Measurements from ENCODE around the gene SGCE. TPM values are rescaled to one million over a fixed set of nuclear protein-coding genes. Genes with fewer than 3 reads are reported as not detected.

Gene SGCE
- total and polyA plus RNA-seq, 2 donors, result 23.7 to 27.9 TPM

DNA sequence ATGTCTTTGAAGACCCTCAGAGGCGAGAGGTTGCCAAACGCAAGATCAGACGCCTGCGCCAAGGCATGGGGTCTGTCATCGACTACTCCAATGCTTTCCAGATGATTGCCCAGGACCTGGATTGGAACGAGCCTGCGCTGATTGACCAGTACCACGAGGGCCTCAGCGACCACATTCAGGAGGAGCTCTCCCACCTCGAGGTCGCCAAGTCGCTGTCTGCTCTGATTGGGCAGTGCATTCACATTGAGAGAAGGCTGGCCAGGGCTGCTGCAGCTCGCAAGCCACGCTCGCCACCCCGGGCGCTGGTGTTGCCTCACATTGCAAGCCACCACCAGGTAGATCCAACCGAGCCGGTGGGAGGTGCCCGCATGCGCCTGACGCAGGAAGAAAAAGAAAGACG, 8.1 kb upstream of the SGCE start:
- Histone ChIP-seq H3K27me3 (ENCODE audit: control insufficient read depth in 2 of 2, insufficient read depth in 1 of 2, low read length in 1 of 2) (no peaks in the 10 kb centered on the region), H3K27ac (ENCODE audit: low read depth in 1 of 2, low read length in 1 of 2) (no peak overlapping the region), H3K36me3 (ENCODE audit: control insufficient read depth in 2 of 2, insufficient read depth in 2 of 2, low read length in 1 of 2) (no peaks in the 10 kb centered on the region), H3K4me3 (ENCODE audit: low read length in 2 of 2) (no peak overlapping the region), H3K9me3 (ENCODE audit: control insufficient read depth in 2 of 2, insufficient read depth in 1 of 2, low read length in 1 of 2) (peaks cover 0 to 16% of the 10 kb centered on the region in 2 donors), H3K4me1 (ENCODE audit: control insufficient read depth in 2 of 2, insufficient read depth in 2 of 2, low read length in 2 of 2) (no peaks in the 10 kb centered on the region)
- DNase-seq (ENCODE audit: low read depth in 6 of 9, low spot score in 9 of 9), result no peak
- WGBS, result 98% methylated on average over 23 of the region's 23 CpGs

DNA sequence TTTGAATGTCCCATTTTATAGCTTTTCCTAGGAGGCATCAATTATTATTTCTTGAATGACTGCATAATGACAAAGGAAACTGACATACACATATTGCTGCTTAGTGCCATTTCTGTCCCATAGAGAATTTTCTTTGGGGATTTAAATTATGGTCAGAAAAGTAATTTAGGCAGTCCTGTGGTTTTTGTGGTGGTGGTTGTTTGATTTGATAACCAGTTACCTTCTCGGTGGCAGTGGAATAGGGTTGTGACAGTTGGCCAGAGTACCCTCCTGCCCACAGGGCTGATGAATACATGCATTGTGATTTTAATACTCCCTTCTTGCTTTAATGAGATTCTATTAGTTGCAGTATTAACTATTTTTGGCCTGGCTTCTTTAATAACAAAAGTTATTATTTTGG, 6.6 kb upstream of the SGCE start:
- Histone ChIP-seq H3K4me3 (ENCODE audit: low read length in 2 of 2) (no peak overlapping the region), H3K27ac (ENCODE audit: low read depth in 1 of 2, low read length in 1 of 2) (no peak overlapping the region), H3K9me3 (ENCODE audit: control insufficient read depth in 2 of 2, insufficient read depth in 1 of 2, low read length in 1 of 2) (peaks cover 0 to 24% of the 10 kb centered on the region in 2 donors), H3K36me3 (ENCODE audit: control insufficient read depth in 2 of 2, insufficient read depth in 2 of 2, low read length in 1 of 2) (no peaks in the 10 kb centered on the region), H3K4me1 (ENCODE audit: control insufficient read depth in 2 of 2, insufficient read depth in 2 of 2, low read length in 2 of 2) (no peaks in the 10 kb centered on the region), H3K27me3 (ENCODE audit: control insufficient read depth in 2 of 2, insufficient read depth in 1 of 2, low read length in 1 of 2) (no peaks in the 10 kb centered on the region)
- 6% methylated on average over 1 of the region's 1 CpG for WGBS
- DNase-seq (ENCODE audit: low read depth in 6 of 9, low spot score in 9 of 9), result no peak

DNA sequence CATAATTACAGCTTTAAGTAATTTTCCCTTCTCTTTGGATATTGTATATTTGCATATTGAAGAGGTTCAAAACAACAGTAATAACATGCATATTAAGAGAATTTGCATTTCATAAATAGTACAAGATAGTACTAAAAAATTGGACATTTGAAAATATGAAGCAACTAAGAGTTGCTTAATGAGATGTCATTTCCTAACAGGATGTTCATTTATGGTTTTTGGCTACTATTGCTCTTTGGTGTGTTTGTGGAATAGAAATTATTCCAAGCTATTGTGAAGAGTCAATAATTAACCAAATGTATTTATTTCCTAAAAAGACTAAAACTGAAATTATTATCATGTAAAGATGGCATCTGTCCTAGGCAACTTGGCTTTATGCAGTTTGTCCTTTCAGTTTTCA, 4.1 kb upstream of the SGCE start:
- no peak overlapping the region for H3K4me3 ChIP-seq (ENCODE audit: low read length in 2 of 2)
- H3K27ac ChIP-seq (ENCODE audit: low read depth in 1 of 2, low read length in 1 of 2), result no peak overlapping the region
- no peaks in the 10 kb centered on the region for H3K36me3 ChIP-seq (ENCODE audit: control insufficient read depth in 2 of 2, insufficient read depth in 2 of 2, low read length in 1 of 2)
- peaks cover 15 to 24% of the 10 kb centered on the region in 2 donors for H3K27me3 ChIP-seq (ENCODE audit: control insufficient read depth in 2 of 2, insufficient read depth in 1 of 2, low read length in 1 of 2)
- H3K9me3 ChIP-seq (ENCODE audit: control insufficient read depth in 2 of 2, insufficient read depth in 1 of 2, low read length in 1 of 2), result peaks cover 0 to 30% of the 10 kb centered on the region in 2 donors
- DNase-seq (ENCODE audit: low read depth in 6 of 9, low spot score in 9 of 9), result no peak
- peaks cover 0 to 23% of the 10 kb centered on the region in 2 donors for H3K4me1 ChIP-seq (ENCODE audit: control insufficient read depth in 2 of 2, insufficient read depth in 2 of 2, low read length in 2 of 2)

- H3K9me3 ChIP-seq (ENCODE audit: control insufficient read depth in 2 of 2, insufficient read depth in 1 of 2, low read length in 1 of 2), result peaks cover 0 to 20% of the 10 kb centered on the region in 2 donors
- H3K27ac ChIP-seq (ENCODE audit: low read depth in 1 of 2, low read length in 1 of 2), result no peak overlapping the region
- no peaks in the 10 kb centered on the region for H3K36me3 ChIP-seq (ENCODE audit: control insufficient read depth in 2 of 2, insufficient read depth in 2 of 2, low read length in 1 of 2)
- peaks cover 17 to 36% of the 10 kb centered on the region in 2 donors for H3K27me3 ChIP-seq (ENCODE audit: control insufficient read depth in 2 of 2, insufficient read depth in 1 of 2, low read length in 1 of 2)
- no peak overlapping the region for H3K4me3 ChIP-seq (ENCODE audit: low read length in 2 of 2)
- DNase-seq (ENCODE audit: low read depth in 6 of 9, low spot score in 9 of 9), result no peak
- WGBS, result 91% methylated on average over 2 of the region's 2 CpGs
- H3K4me1 ChIP-seq (ENCODE audit: control insufficient read depth in 2 of 2, insufficient read depth in 2 of 2, low read length in 2 of 2), result peaks cover 0 to 25% of the 10 kb centered on the region in 2 donors
Measured at GRCh38 chr7:94658826-94659225, 2.9 kb upstream of the SGCE start.

DNA sequence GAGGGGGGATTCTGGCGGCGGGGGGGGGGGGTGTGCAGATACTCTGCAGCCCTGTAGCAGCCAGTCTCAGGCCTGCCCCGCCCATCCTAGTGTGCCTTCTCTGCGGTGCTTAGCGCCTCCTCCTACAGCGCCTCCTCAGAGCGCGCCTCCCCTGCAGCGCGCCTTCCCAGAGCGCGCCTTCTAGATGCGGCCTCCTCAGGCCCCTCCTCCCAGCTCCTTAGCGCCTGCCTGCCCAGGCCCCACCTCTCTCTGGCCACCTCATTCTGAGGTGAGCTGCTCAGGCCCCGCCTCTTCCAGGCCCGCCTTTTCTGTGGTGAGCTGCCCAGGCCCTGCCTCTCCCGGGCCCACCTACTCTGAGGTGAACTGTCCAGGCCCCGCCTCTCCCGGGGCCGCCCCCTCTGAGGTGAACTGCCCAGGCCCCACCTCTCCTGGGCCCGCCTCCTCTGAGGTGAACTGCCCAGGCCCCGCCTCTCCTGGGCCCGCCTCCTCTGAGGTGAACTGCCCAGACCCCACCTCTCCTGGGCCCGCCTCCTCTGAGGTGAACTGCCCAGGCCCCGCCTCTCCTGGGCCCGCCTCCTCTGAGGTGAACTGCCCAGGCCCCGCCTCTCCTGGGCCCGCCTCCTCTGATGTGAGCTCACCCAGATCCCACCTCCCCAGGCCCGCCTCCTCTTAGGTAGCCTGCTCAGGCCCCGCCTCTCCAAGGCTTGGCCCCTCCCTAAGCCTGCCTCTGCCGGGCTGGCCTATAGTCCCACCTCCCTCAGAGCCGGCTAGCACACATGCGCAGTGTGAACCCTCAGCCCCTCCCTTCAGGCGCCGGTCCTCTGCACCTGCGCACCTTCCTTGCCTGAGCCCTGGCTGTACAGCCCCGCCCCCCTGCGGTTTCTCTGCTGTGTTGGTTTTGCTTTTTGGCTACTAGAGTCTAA, 2.1 kb upstream of the SGCE start:
- Histone ChIP-seq H3K4me1 (ENCODE audit: control insufficient read depth in 2 of 2, insufficient read depth in 2 of 2, low read length in 2 of 2) (peaks cover 0 to 25% of the 10 kb centered on the region in 2 donors), H3K9me3 (ENCODE audit: control insufficient read depth in 2 of 2, insufficient read depth in 1 of 2, low read length in 1 of 2) (peaks cover 0 to 20% of the 10 kb centered on the region in 2 donors), H3K4me3 (ENCODE audit: low read length in 2 of 2) (peak overlapping the region; percentile 14 to 43), H3K27me3 (ENCODE audit: control insufficient read depth in 2 of 2, insufficient read depth in 1 of 2, low read length in 1 of 2) (peaks cover 17 to 43% of the 10 kb centered on the region in 2 donors), H3K36me3 (ENCODE audit: control insufficient read depth in 2 of 2, insufficient read depth in 2 of 2, low read length in 1 of 2) (no peaks in the 10 kb centered on the region), H3K27ac (ENCODE audit: low read depth in 1 of 2, low read length in 1 of 2) (peak overlapping the region in 1 of 2 donors; percentile 72)
- DNase-seq (ENCODE audit: low read depth in 6 of 9, low spot score in 9 of 9), result peak; percentile 80 to 96 (median 88)
- 50% methylated on average over 38 of the region's 38 CpGs for WGBS

GRCh38 chr7:94656925-94657731, 1.2 kb upstream of the SGCE start:
- peak overlapping the region; percentile 8 to 43 for H3K4me3 ChIP-seq (ENCODE audit: low read length in 2 of 2)
- H3K27ac ChIP-seq (ENCODE audit: low read depth in 1 of 2, low read length in 1 of 2), result peak overlapping the region in 1 of 2 donors; percentile 50
- H3K36me3 ChIP-seq (ENCODE audit: control insufficient read depth in 2 of 2, insufficient read depth in 2 of 2, low read length in 1 of 2), result no peaks in the 10 kb centered on the region
- H3K4me1 ChIP-seq (ENCODE audit: control insufficient read depth in 2 of 2, insufficient read depth in 2 of 2, low read length in 2 of 2), result peaks cover 0 to 25% of the 10 kb centered on the region in 2 donors
- DNase-seq (ENCODE audit: low read depth in 6 of 9, low spot score in 9 of 9), result peak in 7 of 9 donors; percentile 10 to 61 (median 23)
- peaks cover 17 to 46% of the 10 kb centered on the region in 2 donors for H3K27me3 ChIP-seq (ENCODE audit: control insufficient read depth in 2 of 2, insufficient read depth in 1 of 2, low read length in 1 of 2)
- 47% methylated on average over 36 of the region's 36 CpGs for WGBS
- H3K9me3 ChIP-seq (ENCODE audit: control insufficient read depth in 2 of 2, insufficient read depth in 1 of 2, low read length in 1 of 2), result peaks cover 0 to 20% of the 10 kb centered on the region in 2 donors

- Histone ChIP-seq H3K9me3 (ENCODE audit: control insufficient read depth in 2 of 2, insufficient read depth in 1 of 2, low read length in 1 of 2) (peaks cover 0 to 20% of the 10 kb centered on the region in 2 donors), H3K36me3 (ENCODE audit: control insufficient read depth in 2 of 2, insufficient read depth in 2 of 2, low read length in 1 of 2) (no peaks in the 10 kb centered on the region), H3K27me3 (ENCODE audit: control insufficient read depth in 2 of 2, insufficient read depth in 1 of 2, low read length in 1 of 2) (peaks cover 17 to 51% of the 10 kb centered on the region in 2 donors), H3K27ac (ENCODE audit: low read depth in 1 of 2, low read length in 1 of 2) (no peak overlapping the region), H3K4me1 (ENCODE audit: control insufficient read depth in 2 of 2, insufficient read depth in 2 of 2, low read length in 2 of 2) (peaks cover 0 to 25% of the 10 kb centered on the region in 2 donors), H3K4me3 (ENCODE audit: low read length in 2 of 2) (peak overlapping the region; percentile 43)
- DNase-seq (ENCODE audit: low read depth in 6 of 9, low spot score in 9 of 9), result no peak
- WGBS, result 47% methylated on average over 10 of the region's 10 CpGs
Measured at GRCh38 chr7:94656658-94656924, 658 bp upstream of the SGCE start.

GRCh38 chr7:94655126-94655847, 646 bp downstream of the SGCE start:
- Histone ChIP-seq H3K9me3 (ENCODE audit: control insufficient read depth in 2 of 2, insufficient read depth in 1 of 2, low read length in 1 of 2) (peaks cover 0 to 20% of the 10 kb centered on the region in 2 donors), H3K4me1 (ENCODE audit: control insufficient read depth in 2 of 2, insufficient read depth in 2 of 2, low read length in 2 of 2) (peaks cover 0 to 25% of the 10 kb centered on the region in 2 donors), H3K27me3 (ENCODE audit: control insufficient read depth in 2 of 2, insufficient read depth in 1 of 2, low read length in 1 of 2) (peaks cover 17 to 51% of the 10 kb centered on the region in 2 donors), H3K27ac (ENCODE audit: low read depth in 1 of 2, low read length in 1 of 2) (peak overlapping the region in 1 of 2 donors; percentile 59), H3K4me3 (ENCODE audit: low read length in 2 of 2) (peak overlapping the region; percentile 43 to 50), H3K36me3 (ENCODE audit: control insufficient read depth in 2 of 2, insufficient read depth in 2 of 2, low read length in 1 of 2) (no peaks in the 10 kb centered on the region)
- DNase-seq (ENCODE audit: low read depth in 6 of 9, low spot score in 9 of 9), result peak in 2 of 9 donors; percentile 6 to 37
- WGBS, result 2% methylated on average over 38 of the region's 38 CpGs
